ENCODE results near the gene TCFL5. TPM values are rescaled to one million over a fixed set of nuclear protein-coding genes. Genes with fewer than 3 reads are reported as not detected.

The TCFL5 gene
- total RNA-seq, 1 donor from 2014 or later: 12.8 TPM

- Mint-ChIP-seq H3K36me3 (ENCODE audit: unreplicated experiment) (peaks cover 28% of the 10 kb centered on the region), H3K4me1 (ENCODE audit: unreplicated experiment) (peaks cover 10% of the 10 kb centered on the region), H3K27me3 (ENCODE audit: unreplicated experiment) (no peaks in the 10 kb centered on the region), H3K27ac (ENCODE audit: unreplicated experiment) (no peak overlapping the region), H3K4me3 (ENCODE audit: unreplicated experiment) (no peak overlapping the region), H3K9me3 (ENCODE audit: unreplicated experiment) (no peaks in the 10 kb centered on the region)
- no peak for DNase-seq (ENCODE audit: extremely low spot score, unreplicated experiment)
- no peak for TF ChIP-seq CTCF (IDR thresholded peaks at IDR 0.05)
Observed at GRCh38 chr20:62899633-62900051, 38.0 kb upstream of the TCFL5 start.

DNA sequence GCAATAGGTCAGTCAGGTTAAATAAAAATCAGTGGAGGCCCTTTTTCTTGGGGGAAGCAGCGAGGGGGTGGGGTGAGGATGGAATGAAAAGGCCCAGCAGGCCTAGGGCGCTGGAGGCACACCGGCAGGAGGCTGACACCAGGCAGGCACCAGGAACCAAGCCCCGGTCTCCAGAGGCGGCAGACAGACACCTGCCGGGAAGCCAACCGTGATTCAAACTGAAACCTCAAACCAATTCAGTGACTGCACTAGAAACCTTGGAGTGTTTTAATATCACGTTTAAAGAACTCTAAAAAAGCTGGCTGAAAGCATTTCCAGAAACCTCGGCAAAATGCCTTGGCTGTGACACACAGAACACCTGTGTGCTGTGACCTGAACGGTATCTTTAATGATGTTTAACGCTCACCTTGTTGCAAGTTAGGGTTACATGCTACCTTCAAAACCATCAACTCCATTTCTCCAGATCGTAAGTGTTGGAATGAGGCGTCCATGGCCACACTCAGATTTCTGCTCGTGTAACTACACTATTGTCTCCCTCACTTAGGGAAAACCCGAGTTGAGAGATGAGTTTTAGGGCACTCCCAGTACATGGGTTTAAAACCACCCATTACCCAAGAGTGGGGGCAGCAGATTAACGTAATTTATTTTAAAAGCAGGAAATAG lies 37.5 kb upstream of the TCFL5 start:
- Mint-ChIP-seq H3K4me3 (ENCODE audit: unreplicated experiment) (no peak overlapping the region), H3K4me1 (ENCODE audit: unreplicated experiment) (peaks cover 10% of the 10 kb centered on the region), H3K9me3 (ENCODE audit: unreplicated experiment) (no peaks in the 10 kb centered on the region), H3K36me3 (ENCODE audit: unreplicated experiment) (peaks cover 28% of the 10 kb centered on the region), H3K27me3 (ENCODE audit: unreplicated experiment) (no peaks in the 10 kb centered on the region), H3K27ac (ENCODE audit: unreplicated experiment) (no peak overlapping the region)
- no peak for TF ChIP-seq CTCF (IDR thresholded peaks at IDR 0.05)
- no peak for DNase-seq (ENCODE audit: extremely low spot score, unreplicated experiment)

GRCh38 chr20:62898093-62898964 lies 36.7 kb upstream of the TCFL5 start:
- TF ChIP-seq CTCF (IDR thresholded peaks at IDR 0.05): no peak
- Mint-ChIP-seq H3K4me3 (ENCODE audit: unreplicated experiment) (no peak overlapping the region), H3K9me3 (ENCODE audit: unreplicated experiment) (no peaks in the 10 kb centered on the region), H3K4me1 (ENCODE audit: unreplicated experiment) (peaks cover 6% of the 10 kb centered on the region), H3K27ac (ENCODE audit: unreplicated experiment) (peak overlapping the region; percentile 23), H3K36me3 (ENCODE audit: unreplicated experiment) (peaks cover 29% of the 10 kb centered on the region), H3K27me3 (ENCODE audit: unreplicated experiment) (no peaks in the 10 kb centered on the region)
- no peak for DNase-seq (ENCODE audit: extremely low spot score, unreplicated experiment)

- Mint-ChIP-seq H3K4me3 (ENCODE audit: unreplicated experiment) (no peak overlapping the region), H3K27me3 (ENCODE audit: unreplicated experiment) (no peaks in the 10 kb centered on the region), H3K27ac (ENCODE audit: unreplicated experiment) (no peak overlapping the region), H3K36me3 (ENCODE audit: unreplicated experiment) (peaks cover 34% of the 10 kb centered on the region), H3K9me3 (ENCODE audit: unreplicated experiment) (no peaks in the 10 kb centered on the region), H3K4me1 (ENCODE audit: unreplicated experiment) (peaks cover 6% of the 10 kb centered on the region)
- no peak for DNase-seq (ENCODE audit: extremely low spot score, unreplicated experiment)
- TF ChIP-seq CTCF (IDR thresholded peaks at IDR 0.05): no peak
Observed at GRCh38 chr20:62897666-62898065, 36.0 kb upstream of the TCFL5 start.

DNA sequence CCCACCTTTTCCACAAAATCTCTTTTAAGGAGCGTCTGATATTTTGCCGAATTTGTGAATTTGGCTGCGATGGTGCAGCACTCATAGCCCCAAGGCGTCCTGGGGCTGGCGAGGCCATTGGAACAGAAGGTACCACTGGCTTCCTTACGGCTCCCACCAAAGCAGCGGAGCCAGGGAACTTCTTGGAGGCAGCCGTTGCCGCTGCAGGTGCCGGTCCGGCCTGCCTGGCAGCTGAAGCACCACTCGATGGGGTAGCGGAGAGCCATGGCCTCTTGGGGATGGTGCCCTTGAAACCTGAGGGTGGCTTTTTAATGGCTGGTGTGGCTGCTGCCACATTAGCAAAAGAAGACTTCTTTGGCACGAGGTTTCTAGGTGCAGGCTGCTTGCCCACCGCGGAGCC lies 34.9 kb upstream of the TCFL5 start:
- no peak for TF ChIP-seq CTCF (IDR thresholded peaks at IDR 0.05)
- H3K9me3 Mint-ChIP-seq (ENCODE audit: unreplicated experiment): no peaks in the 10 kb centered on the region
- H3K4me3 Mint-ChIP-seq (ENCODE audit: unreplicated experiment): no peak overlapping the region
- no peak overlapping the region for H3K27ac Mint-ChIP-seq (ENCODE audit: unreplicated experiment)
- no peak for DNase-seq (ENCODE audit: extremely low spot score, unreplicated experiment)
- no peaks in the 10 kb centered on the region for H3K27me3 Mint-ChIP-seq (ENCODE audit: unreplicated experiment)
- H3K36me3 Mint-ChIP-seq (ENCODE audit: unreplicated experiment): peaks cover 38% of the 10 kb centered on the region
- peaks cover 6% of the 10 kb centered on the region for H3K4me1 Mint-ChIP-seq (ENCODE audit: unreplicated experiment)

All from osteocyte (in vitro differentiated cells).